GM12878 (cell line): Measurements from ENCODE around the gene ZNF689. TPM values are rescaled to one million over a fixed set of nuclear protein-coding genes. Genes with fewer than 3 reads are reported as not detected.

ENCODE experiments used
- BHLHE40 ChIP-seq, 2 experiments: fragments of 450-650 bp in 1 of 2; IDR thresholded peaks; 2 replicates each; pipeline ENCODE4 v1.6.1; 2011 to 2017; ENCODE audit warnings: low read depth in 2 of 2, borderline replicate concordance in 1 of 2, improper control_type of control experiment in 1 of 2, low read length in 1 of 2, mild to moderate bottlenecking in 1 of 2
- CBFB ChIP-seq: IDR thresholded peaks from 2 replicates; pipeline ENCODE4 v1.6.1; 2016; ENCODE audit warnings: antibody characterized with exemption, low read depth
- CHD2 ChIP-seq: IDR thresholded peaks from 2 replicates; pipeline ENCODE4 v1.6.1; 2011; ENCODE audit warnings: low read depth, low read length, improper control_type of control experiment, borderline replicate concordance
- CHD4 ChIP-seq: fragments of 200-600 bp; sonication (generic); IDR thresholded peaks from 2 replicates; pipeline ENCODE4 v1.6.1; 2016; ENCODE audit warnings: mild to moderate bottlenecking
- EED ChIP-seq: sonication (generic); IDR thresholded peaks from 2 replicates; pipeline ENCODE4 v1.6.1; 2016; ENCODE audit warnings: antibody characterized with exemption, low read depth
- EGR1 ChIP-seq, 2 experiments: IDR thresholded peaks; 1 replicate in 1 of 2; 2 replicates in 1 of 2; pipeline ENCODE4 v1.6.1; 2011 to 2012; ENCODE audit warnings: low read depth in 2 of 2, low read length in 2 of 2, borderline replicate concordance in 1 of 2, mild to moderate bottlenecking in 1 of 2, moderate library complexity in 1 of 2
- JUND ChIP-seq: IDR thresholded peaks from 2 replicates; pipeline ENCODE4 v1.6.1; 2012; ENCODE audit warnings: low read depth, mild to moderate bottlenecking, low read length, improper control_type of control experiment, moderate library complexity
- MEF2A ChIP-seq: IDR thresholded peaks from 2 replicates; pipeline ENCODE4 v1.6.1; 2011; ENCODE audit warnings: low read depth, mild to moderate bottlenecking, low read length, moderate library complexity; ENCODE audit not compliant: insufficient read depth
- MEF2B ChIP-seq: fragments of 450-650 bp; IDR thresholded peaks from 2 replicates; pipeline ENCODE4 v1.6.1; 2018; ENCODE audit warnings: mild to moderate bottlenecking, moderate library complexity; ENCODE audit not compliant: partially characterized antibody, poor library complexity, severe bottlenecking
- MTA3 ChIP-seq: IDR thresholded peaks from 2 replicates; pipeline ENCODE4 v1.6.1; 2012; ENCODE audit warnings: low read length, inconsistent platforms, borderline replicate concordance
- MYC ChIP-seq: IDR thresholded peaks from 2 replicates; pipeline ENCODE4 v1.6.1; 2011; ENCODE audit warnings: mild to moderate bottlenecking, low read length, moderate library complexity, inconsistent platforms; ENCODE audit not compliant: insufficient read depth, insufficient replicate concordance, insufficient read length, severe bottlenecking
- NR2C2 ChIP-seq: IDR thresholded peaks from 2 replicates; pipeline ENCODE4 v1.6.1; 2011; ENCODE audit warnings: borderline replicate concordance, low read depth; ENCODE audit not compliant: control insufficient read depth, insufficient read length
- RAD21 ChIP-seq: IDR thresholded peaks from 2 replicates; pipeline ENCODE4 v1.6.1; 2011; ENCODE audit warnings: mild to moderate bottlenecking, low read depth, low read length, moderate library complexity; ENCODE audit not compliant: insufficient read depth
- RB1 ChIP-seq: fragments of 450-650 bp; formaldehyde crosslinking; IDR thresholded peaks from 2 replicates; pipeline ENCODE4 v1.6.1; 2017; ENCODE audit warnings: mild to moderate bottlenecking, borderline replicate concordance
- RCOR1 ChIP-seq: conservative IDR thresholded peaks from 2 replicates; pipeline ENCODE4 v1.6.1; 2012; ENCODE audit warnings: low read depth, low read length, improper control_type of control experiment
- SMAD1 ChIP-seq: fragments of 450-650 bp; IDR thresholded peaks from 2 replicates; pipeline ENCODE4 v1.6.1; 2018; ENCODE audit warnings: mild to moderate bottlenecking, low read depth; ENCODE audit not compliant: partially characterized antibody
- SP1 ChIP-seq: IDR thresholded peaks from one replicate; pipeline ENCODE4 v1.6.1; 2011; ENCODE audit warnings: low read depth, low read length
- ZNF24 ChIP-seq: fragments of 450-650 bp; IDR thresholded peaks from 2 replicates; pipeline ENCODE4 v1.6.1; 2017; ENCODE audit warnings: antibody characterized with exemption, mild to moderate bottlenecking
- polyA plus RNA-seq, 11 experiments: library from polyadenylated mRNA; depleted of rRNA in 4 of 11; unstranded in 6 of 11; stranded (reverse) in 5 of 11; fragments of >200 nt; fragmentation: Nextera tagmentation in 4 of 11; fragmentation: Illumina TruSeq in 1 of 11; extraction: Ambion mirVana in 4 of 11; extraction: Trizol in 1 of 11; gene quantifications; 1 replicate in 1 of 11; 2 replicates in 10 of 11; pipeline versions ENCODE4 v1.2.1 to v1.2.3, GENCODE V29; 2011 to 2016; ENCODE audit warnings: inconsistent platforms in 2 of 11, missing spikeins in 2 of 11, low read depth in 1 of 11
- total RNA-seq, 4 experiments: library from RNA; depleted of rRNA in 3 of 4; stranded (reverse); fragments of >200 nt in 3 of 4; fragmentation: Illumina TruSeq in 1 of 4; extraction: Trizol in 1 of 4; gene quantifications; 2 replicates each; pipeline versions ENCODE4 v1.2.1 to v1.2.3, GENCODE V29; 2013 to 2021
- TF ChIP-seq, protein P1 (sequence below): IDR thresholded peaks from 2 replicates; pipeline ENCODE4 v1.6.1; 2012; ENCODE audit warnings: low read length, inconsistent platforms
- TF ChIP-seq, protein P2 (sequence below): IDR thresholded peaks from 2 replicates; pipeline ENCODE4 v1.6.1; 2012; ENCODE audit warnings: low read depth, low read length, improper control_type of control experiment
- TF ChIP-seq, protein P3 (sequence below): fragments of 450-650 bp; IDR thresholded peaks from 2 replicates; pipeline ENCODE4 v1.6.1; 2017; ENCODE audit warnings: mild to moderate bottlenecking, moderate library complexity
- TF ChIP-seq, protein P4 (sequence below): fragments of 450-650 bp; conservative IDR thresholded peaks from 2 replicates; pipeline ENCODE4 v1.6.1; 2017; ENCODE audit warnings: mild to moderate bottlenecking, moderate library complexity

ZNF689 gene
- total and polyA plus RNA-seq, 10 of the 15 experiments (the other 5 are each of a cell fraction or from before 2014, with no cell fraction given), result 4.7 to 13.2 (median 8.5) TPM

DNA sequence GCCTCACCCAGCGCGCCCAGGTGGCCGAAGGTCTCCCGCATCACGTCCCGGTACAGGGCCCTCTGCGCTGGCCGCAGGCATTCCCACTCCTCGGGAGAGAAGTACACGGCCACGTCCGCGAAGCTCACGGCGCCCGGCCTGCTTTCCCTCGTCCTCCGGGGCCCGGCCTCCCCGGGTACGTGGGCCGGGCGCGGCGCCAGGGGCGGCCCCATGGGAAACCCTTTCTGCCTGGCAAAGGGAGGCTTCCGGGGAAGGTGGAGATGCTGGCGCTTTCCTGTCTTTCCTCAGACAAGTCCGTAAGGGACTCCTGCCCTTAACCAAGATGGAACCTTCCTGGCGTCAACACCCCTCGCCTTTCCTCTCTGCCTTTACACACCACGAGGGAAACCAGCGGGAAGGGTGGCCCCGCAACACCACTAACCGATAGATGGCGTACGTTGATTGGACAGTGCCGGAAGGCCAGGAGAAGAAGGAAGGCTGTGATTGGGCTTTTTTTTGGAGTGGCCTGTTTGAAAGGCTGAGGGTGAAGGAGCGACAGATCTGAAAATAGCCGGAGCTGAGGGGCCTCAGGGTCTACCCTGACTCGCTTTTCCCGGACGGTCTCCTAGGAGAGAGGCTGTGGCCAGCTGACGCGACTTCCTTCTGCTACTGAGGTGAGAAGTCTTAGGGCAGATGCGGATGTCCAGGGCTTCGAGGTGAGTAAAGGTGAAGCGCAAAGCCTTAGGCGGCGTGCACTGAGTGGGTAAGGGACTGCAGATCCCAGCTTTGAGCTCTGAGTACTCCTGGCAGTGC is 24.6 kb downstream of the ZNF689 start, which contains the start of gene ZNF785 (continued):
- TF ChIP-seq, protein P1, sequence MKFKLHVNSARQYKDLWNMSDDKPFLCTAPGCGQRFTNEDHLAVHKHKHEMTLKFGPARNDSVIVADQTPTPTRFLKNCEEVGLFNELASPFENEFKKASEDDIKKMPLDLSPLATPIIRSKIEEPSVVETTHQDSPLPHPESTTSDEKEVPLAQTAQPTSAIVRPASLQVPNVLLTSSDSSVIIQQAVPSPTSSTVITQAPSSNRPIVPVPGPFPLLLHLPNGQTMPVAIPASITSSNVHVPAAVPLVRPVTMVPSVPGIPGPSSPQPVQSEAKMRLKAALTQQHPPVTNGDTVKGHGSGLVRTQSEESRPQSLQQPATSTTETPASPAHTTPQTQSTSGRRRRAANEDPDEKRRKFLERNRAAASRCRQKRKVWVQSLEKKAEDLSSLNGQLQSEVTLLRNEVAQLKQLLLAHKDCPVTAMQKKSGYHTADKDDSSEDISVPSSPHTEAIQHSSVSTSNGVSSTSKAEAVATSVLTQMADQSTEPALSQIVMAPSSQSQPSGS, result no peak
- TF ChIP-seq JUND (no peak), BHLHE40 (IDR thresholded peaks at IDR 0.05; ENCODE audit: borderline replicate concordance in 1 of 2, low read depth in 2 of 2, low read length in 1 of 2) (no peak; a peak in 1 of 4 replicates), MTA3 (no peak), EED (peak; percentile 57; the same call in 1 of the 2 replicates), ZNF24 (no peak), NR2C2 (no peak), RB1 (peak; percentile 55; the same call in 1 of the 2 replicates), RAD21 (no peak), EGR1 (IDR thresholded peaks at IDR 0.05; ENCODE audit: borderline replicate concordance in 1 of 2, low read depth in 2 of 2, low read length in 2 of 2) (0 out of 3 replicates have a peak, but pooled peaks of 1 of the 2 experiments have one; percentile 33), RCOR1 (no peak), MEF2A (peak; percentile 63; the same call in 1 of the 2 replicates), SP1 (peak; percentile 97), CHD4 (no peak), MEF2B (peak; percentile 72), MYC (peak; percentile 79), CBFB (no peak; the same call in 1 of the 2 replicates), CHD2 (peak; percentile 94), SMAD1 (no peak)
- TF ChIP-seq, protein P2, sequence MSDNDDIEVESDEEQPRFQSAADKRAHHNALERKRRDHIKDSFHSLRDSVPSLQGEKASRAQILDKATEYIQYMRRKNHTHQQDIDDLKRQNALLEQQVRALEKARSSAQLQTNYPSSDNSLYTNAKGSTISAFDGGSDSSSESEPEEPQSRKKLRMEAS, result peak; percentile 99
- TF ChIP-seq, protein P3, sequence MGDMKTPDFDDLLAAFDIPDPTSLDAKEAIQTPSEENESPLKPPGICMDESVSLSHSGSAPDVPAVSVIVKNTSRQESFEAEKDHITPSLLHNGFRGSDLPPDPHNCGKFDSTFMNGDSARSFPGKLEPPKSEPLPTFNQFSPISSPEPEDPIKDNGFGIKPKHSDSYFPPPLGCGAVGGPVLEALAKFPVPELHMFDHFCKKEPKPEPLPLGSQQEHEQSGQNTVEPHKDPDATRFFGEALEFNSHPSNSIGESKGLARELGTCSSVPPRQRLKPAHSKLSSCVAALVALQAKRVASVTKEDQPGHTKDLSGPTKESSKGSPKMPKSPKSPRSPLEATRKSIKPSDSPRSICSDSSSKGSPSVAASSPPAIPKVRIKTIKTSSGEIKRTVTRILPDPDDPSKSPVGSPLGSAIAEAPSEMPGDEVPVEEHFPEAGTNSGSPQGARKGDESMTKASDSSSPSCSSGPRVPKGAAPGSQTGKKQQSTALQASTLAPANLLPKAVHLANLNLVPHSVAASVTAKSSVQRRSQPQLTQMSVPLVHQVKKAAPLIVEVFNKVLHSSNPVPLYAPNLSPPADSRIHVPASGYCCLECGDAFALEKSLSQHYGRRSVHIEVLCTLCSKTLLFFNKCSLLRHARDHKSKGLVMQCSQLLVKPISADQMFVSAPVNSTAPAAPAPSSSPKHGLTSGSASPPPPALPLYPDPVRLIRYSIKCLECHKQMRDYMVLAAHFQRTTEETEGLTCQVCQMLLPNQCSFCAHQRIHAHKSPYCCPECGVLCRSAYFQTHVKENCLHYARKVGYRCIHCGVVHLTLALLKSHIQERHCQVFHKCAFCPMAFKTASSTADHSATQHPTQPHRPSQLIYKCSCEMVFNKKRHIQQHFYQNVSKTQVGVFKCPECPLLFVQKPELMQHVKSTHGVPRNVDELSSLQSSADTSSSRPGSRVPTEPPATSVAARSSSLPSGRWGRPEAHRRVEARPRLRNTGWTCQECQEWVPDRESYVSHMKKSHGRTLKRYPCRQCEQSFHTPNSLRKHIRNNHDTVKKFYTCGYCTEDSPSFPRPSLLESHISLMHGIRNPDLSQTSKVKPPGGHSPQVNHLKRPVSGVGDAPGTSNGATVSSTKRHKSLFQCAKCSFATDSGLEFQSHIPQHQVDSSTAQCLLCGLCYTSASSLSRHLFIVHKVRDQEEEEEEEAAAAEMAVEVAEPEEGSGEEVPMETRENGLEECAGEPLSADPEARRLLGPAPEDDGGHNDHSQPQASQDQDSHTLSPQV, result no peak
- TF ChIP-seq, protein P4, sequence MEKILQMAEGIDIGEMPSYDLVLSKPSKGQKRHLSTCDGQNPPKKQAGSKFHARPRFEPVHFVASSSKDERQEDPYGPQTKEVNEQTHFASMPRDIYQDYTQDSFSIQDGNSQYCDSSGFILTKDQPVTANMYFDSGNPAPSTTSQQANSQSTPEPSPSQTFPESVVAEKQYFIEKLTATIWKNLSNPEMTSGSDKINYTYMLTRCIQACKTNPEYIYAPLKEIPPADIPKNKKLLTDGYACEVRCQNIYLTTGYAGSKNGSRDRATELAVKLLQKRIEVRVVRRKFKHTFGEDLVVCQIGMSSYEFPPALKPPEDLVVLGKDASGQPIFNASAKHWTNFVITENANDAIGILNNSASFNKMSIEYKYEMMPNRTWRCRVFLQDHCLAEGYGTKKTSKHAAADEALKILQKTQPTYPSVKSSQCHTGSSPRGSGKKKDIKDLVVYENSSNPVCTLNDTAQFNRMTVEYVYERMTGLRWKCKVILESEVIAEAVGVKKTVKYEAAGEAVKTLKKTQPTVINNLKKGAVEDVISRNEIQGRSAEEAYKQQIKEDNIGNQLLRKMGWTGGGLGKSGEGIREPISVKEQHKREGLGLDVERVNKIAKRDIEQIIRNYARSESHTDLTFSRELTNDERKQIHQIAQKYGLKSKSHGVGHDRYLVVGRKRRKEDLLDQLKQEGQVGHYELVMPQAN, result peak; percentile 98
